GM23248 (cell line): ENCODE measurements around the gene MEGF9. TPM values are rescaled to one million over a fixed set of nuclear protein-coding genes. Genes with fewer than 3 reads are reported as not detected.
"Not testable (repeated sequence)": the region's sequence is repeated elsewhere in the genome, so short reads cannot be mapped to it uniquely, and the experiment has no call there.

Source experiments
- DNase-seq: peaks from one replicate; pipeline ENCODE4 v3.0.0-alpha.2; 2015
- H2AFZ ChIP-seq: fragments of 200-600 bp; sonication (generic); 2 replicates; pipeline ENCODE4 v1.6.1; 2016; ENCODE audit warnings: antibody characterized with exemption
- H3F3A ChIP-seq: fragments of 200-600 bp; sonication (generic); 2 replicates; pipeline ENCODE4 v1.6.1; 2016; ENCODE audit warnings: mild to moderate bottlenecking, antibody characterized with exemption, mixed run types; ENCODE audit not compliant: insufficient read depth
- H3K27ac ChIP-seq: fragments of 200-600 bp; sonication (generic); 2 replicates; pipeline ENCODE4 v1.5.1; 2016; ENCODE audit warnings: mild to moderate bottlenecking
- H3K27me3 ChIP-seq: fragments of 200-600 bp; sonication (generic); replicated peaks from 2 replicates; pipeline ENCODE4 v1.6.1; 2016; ENCODE audit warnings: mild to moderate bottlenecking; ENCODE audit not compliant: insufficient read depth
- H3K36me3 ChIP-seq: fragments of 200-600 bp; sonication (generic); 2 replicates; pipeline ENCODE4 v1.6.1; 2016; ENCODE audit warnings: low read depth, mild to moderate bottlenecking
- H3K4me1 ChIP-seq: fragments of 200-600 bp; sonication (generic); 2 replicates; pipeline ENCODE4 v1.6.1; 2016; ENCODE audit warnings: mild to moderate bottlenecking; ENCODE audit not compliant: insufficient read depth
- H3K4me2 ChIP-seq: fragments of 200-600 bp; sonication (generic); one replicate; pipeline ENCODE4 v1.6.1; 2016; ENCODE audit warnings: mild to moderate bottlenecking; ENCODE audit not compliant: unreplicated experiment
- H3K4me3 ChIP-seq: fragments of 200-600 bp; sonication (generic); 2 replicates; pipeline ENCODE4 v1.5.1; 2016; ENCODE audit warnings: mild to moderate bottlenecking
- H3K79me2 ChIP-seq: fragments of 200-600 bp; sonication (generic); 2 replicates; pipeline ENCODE4 v1.6.1; 2016; ENCODE audit warnings: mild to moderate bottlenecking; ENCODE audit not compliant: insufficient read depth
- H3K9ac ChIP-seq: fragments of 200-600 bp; sonication (generic); 2 replicates; pipeline ENCODE4 v1.6.1; 2016; ENCODE audit warnings: mild to moderate bottlenecking
- H3K9me2 ChIP-seq: fragments of 200-600 bp; sonication (generic); 2 replicates; pipeline ENCODE4 v1.6.1; 2016; ENCODE audit warnings: mixed run types, mild to moderate bottlenecking, moderate library complexity; ENCODE audit not compliant: insufficient read depth
- H3K9me3 ChIP-seq: fragments of 200-600 bp; sonication (generic); one replicate; pipeline ENCODE4 v1.6.1; 2017; ENCODE audit warnings: low read depth
- H4K20me1 ChIP-seq: fragments of 200-600 bp; sonication (generic); 2 replicates; pipeline ENCODE4 v1.6.0; 2016; ENCODE audit not compliant: insufficient read depth
- EZH2 ChIP-seq: fragments of 200-600 bp; sonication (generic); IDR thresholded peaks from 2 replicates; pipeline ENCODE4 v1.6.1; 2018; ENCODE audit warnings: antibody characterized with exemption, mild to moderate bottlenecking; ENCODE audit not compliant: insufficient read depth, poor library complexity, severe bottlenecking
- EZH2phosphoT487 ChIP-seq: fragments of 200-600 bp; sonication (generic); IDR thresholded peaks from 2 replicates; pipeline ENCODE4 v1.6.1; 2018; ENCODE audit warnings: antibody characterized with exemption, moderate library complexity, mild to moderate bottlenecking, low read depth; ENCODE audit not compliant: insufficient read depth
- WGBS, 2 experiments: methylation state at CpG; one replicate each; pipeline ENCODE4 v1.1.6; 2015 to 2017; ENCODE audit warnings: low lambda C conversion rate in 2 of 2, low coverage in 1 of 2; ENCODE audit errors: missing lambda C conversion rate in 2 of 2; 5-methylcytosine and 5-hydroxymethylcytosine counted together
- in situ Hi-C: fragments of 300-500 bp; cut with MboI; formaldehyde crosslinking; loops from 2 replicates; pipeline ENCODE4 v1.15.0; 2020
- polyA plus RNA-seq: library from polyadenylated mRNA; unstranded; fragments of >200 nt; fragmentation: Nextera tagmentation; extraction: Ambion mirVana; gene quantifications from 2 replicates; pipeline ENCODE4 v1.2.1, GENCODE V29; 2016
- total RNA-seq: library from RNA; depleted of rRNA; stranded (reverse); fragments of >200 nt; shearing (Covaris generic); gene quantifications from 2 replicates; pipeline ENCODE4 v1.2.3, GENCODE V29; 2014

The MEGF9 gene
- total and polyA plus RNA-seq, 2 experiments from 2014 or later, result 2.1 to 3.8 TPM

- in situ Hi-C loops, result no loop called here
- no peaks in the 10 kb centered on the region for H3K9me2 ChIP-seq
- H3K27ac ChIP-seq, result no peak overlapping the region
- H3K9me3 ChIP-seq, result no peaks in the 10 kb centered on the region
- no peak for TF ChIP-seq EZH2phosphoT487
- no peak overlapping the region for H2AFZ ChIP-seq
- H3K36me3 ChIP-seq, result no peaks in the 10 kb centered on the region
- H3K9ac ChIP-seq, result no peak overlapping the region
- no peak for DNase-seq
- H4K20me1 ChIP-seq, result no peaks in the 10 kb centered on the region
- no peaks in the 10 kb centered on the region for H3K4me1 ChIP-seq
- 86% methylated on average over 5 of the region's 5 CpGs for WGBS, 2 experiments
- no peak overlapping the region for H3K4me3 ChIP-seq
- no peaks in the 10 kb centered on the region for H3F3A ChIP-seq
- H3K79me2 ChIP-seq, result no peaks in the 10 kb centered on the region
- H3K27me3 ChIP-seq, result no peaks in the 10 kb centered on the region
- H3K4me2 ChIP-seq, result no peak overlapping the region
These were observed 76.4 kb downstream of the MEGF9 start for GRCh38 chr9:120637919-120638318.

- Histone ChIP-seq H3K27me3 (no peaks in the 10 kb centered on the region), H3F3A (no peaks in the 10 kb centered on the region), H3K4me1 (no peaks in the 10 kb centered on the region), H4K20me1 (no peaks in the 10 kb centered on the region), H3K9me3 (no peaks in the 10 kb centered on the region), H3K36me3 (no peaks in the 10 kb centered on the region), H3K4me3 (no peak overlapping the region), H3K9me2 (no peaks in the 10 kb centered on the region), H3K27ac (no peak overlapping the region), H3K79me2 (no peaks in the 10 kb centered on the region), H3K4me2 (no peak overlapping the region), H2AFZ (no peak overlapping the region), H3K9ac (no peak overlapping the region)
- in situ Hi-C loops, result no loop called here
- TF ChIP-seq EZH2, result no peak
- TF ChIP-seq EZH2phosphoT487, result no peak
- no peak for DNase-seq
- WGBS, 2 experiments, result 96 to 97% methylated on average over 10 to 25 of the region's 25 CpGs
These were observed 77.9 kb downstream of the MEGF9 start for GRCh38 chr9:120636194-120636957.

- DNase-seq, result no peak
- Histone ChIP-seq H3K9me3 (no peaks in the 10 kb centered on the region), H3K9ac (no peak overlapping the region), H3K4me2 (no peak overlapping the region), H3K27ac (no peak overlapping the region), H3K27me3 (no peaks in the 10 kb centered on the region), H3K79me2 (no peaks in the 10 kb centered on the region), H4K20me1 (no peaks in the 10 kb centered on the region), H3K4me3 (no peak overlapping the region), H3K36me3 (no peaks in the 10 kb centered on the region), H3K4me1 (no peaks in the 10 kb centered on the region), H3K9me2 (no peaks in the 10 kb centered on the region), H3F3A (no peaks in the 10 kb centered on the region), H2AFZ (no peak overlapping the region)
- in situ Hi-C loops, result no loop called here
- WGBS, 2 experiments, result 96 to 100% methylated on average over 1 of the region's 1 CpG
- no peak for TF ChIP-seq EZH2phosphoT487
These were observed 79.3 kb downstream of the MEGF9 start for GRCh38 chr9:120635011-120635410.

- Histone ChIP-seq H3K9me3 (no peaks in the 10 kb centered on the region), H3K9ac (no peak overlapping the region), H3K27ac (no peak overlapping the region), H3K4me1 (no peaks in the 10 kb centered on the region), H3K79me2 (no peaks in the 10 kb centered on the region), H3K36me3 (no peaks in the 10 kb centered on the region), H3K27me3 (no peaks in the 10 kb centered on the region), H2AFZ (no peak overlapping the region), H3K4me3 (no peak overlapping the region), H4K20me1 (no peaks in the 10 kb centered on the region), H3F3A (0 out of 2 replicates have a peak, but pooled peaks cover 4% of the 10 kb centered on the region), H3K9me2 (no peaks in the 10 kb centered on the region), H3K4me2 (no peak overlapping the region)
- DNase-seq, result no peak
- in situ Hi-C loops, result no loop called here
- no peak for TF ChIP-seq EZH2
- TF ChIP-seq EZH2phosphoT487, result no peak
These were observed 83.9 kb downstream of the MEGF9 start for GRCh38 chr9:120630333-120630732.

- H3K27me3 ChIP-seq, H3K27ac ChIP-seq, H4K20me1 ChIP-seq, H3F3A ChIP-seq, H3K4me1 ChIP-seq, in situ Hi-C loops, H2AFZ ChIP-seq, H3K36me3 ChIP-seq, H3K9ac ChIP-seq, H3K9me2 ChIP-seq, H3K4me3 ChIP-seq, H3K9me3 ChIP-seq, H3K4me2 ChIP-seq, H3K79me2 ChIP-seq: not testable (repeated sequence)
- 55 to 63% methylated on average over 3 of the region's 3 CpGs for WGBS, 2 experiments
- DNase-seq, result peak; percentile 74
These were observed 85.3 kb downstream of the MEGF9 start for GRCh38 chr9:120628925-120629497.
